Suppressor macrophage (primary cell): Measurements from ENCODE around the gene ATP8A2.

Experiments
- DNase-seq, 4 experiments: peaks; one replicate each; pipeline ENCODE4 v3.0.0-alpha.2; 2020 to 2022

Gene ATP8A2

GRCh38 chr13:25384758-25385410 is 13.1 kb downstream of the ATP8A2 start:
- no peak for DNase-seq

GRCh38 chr13:25391932-25392331 is 20.2 kb downstream of the ATP8A2 start:
- DNase-seq = no peak

DNA sequence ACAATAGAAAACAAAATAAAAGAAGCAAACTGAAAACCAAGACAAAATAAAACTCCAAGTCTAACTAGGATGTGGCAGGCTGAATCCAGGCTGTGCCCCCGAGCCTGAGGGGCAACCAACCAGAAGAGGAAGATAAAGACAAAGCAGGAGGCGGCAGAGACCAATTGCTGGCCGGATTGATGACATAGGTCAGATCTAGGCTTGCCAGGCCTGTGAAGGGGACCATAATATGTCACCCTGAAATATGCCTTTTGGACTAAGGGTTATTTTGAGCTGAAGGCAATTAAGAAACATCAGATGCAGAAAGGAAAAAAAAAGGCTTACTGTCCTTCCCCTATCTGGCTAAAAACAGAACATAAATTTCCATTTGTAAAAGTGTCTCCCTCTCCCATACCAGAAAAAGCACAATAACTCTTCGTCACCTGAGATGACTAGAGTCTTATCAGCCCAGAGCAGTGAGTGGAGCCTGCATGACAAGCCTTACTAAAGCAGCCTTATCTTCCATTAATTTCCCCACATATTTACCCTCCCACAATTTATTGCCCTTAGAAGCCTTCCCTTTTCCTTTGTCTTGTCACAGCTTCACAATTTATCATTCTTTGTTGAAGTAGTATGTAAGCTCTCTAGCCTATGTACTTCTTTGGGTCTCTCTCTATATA is 22.8 kb downstream of the ATP8A2 start:
- DNase-seq = no peak

DNA sequence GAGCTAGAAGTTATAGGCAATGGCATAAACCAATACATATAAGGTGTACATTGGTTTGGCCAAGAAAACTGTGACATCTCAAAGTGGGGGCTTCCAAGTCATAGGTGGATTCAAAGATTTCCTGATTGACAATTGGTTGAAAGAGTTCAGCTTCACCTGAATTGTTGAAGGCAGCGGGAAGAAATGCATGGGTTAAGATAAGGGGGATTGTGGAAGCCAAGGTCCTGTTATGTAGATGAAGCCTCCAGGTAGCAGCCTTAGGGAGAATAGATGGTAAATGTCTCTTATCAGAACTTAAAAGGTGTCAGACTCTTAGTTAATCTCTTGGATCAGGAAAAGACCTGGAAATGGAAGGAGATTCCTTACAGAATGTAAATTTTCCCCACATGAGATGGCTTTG is 26.0 kb downstream of the ATP8A2 start:
- no peak for DNase-seq

GRCh38 chr13:25400925-25401324 is 29.2 kb downstream of the ATP8A2 start:
- DNase-seq = no peak

DNA sequence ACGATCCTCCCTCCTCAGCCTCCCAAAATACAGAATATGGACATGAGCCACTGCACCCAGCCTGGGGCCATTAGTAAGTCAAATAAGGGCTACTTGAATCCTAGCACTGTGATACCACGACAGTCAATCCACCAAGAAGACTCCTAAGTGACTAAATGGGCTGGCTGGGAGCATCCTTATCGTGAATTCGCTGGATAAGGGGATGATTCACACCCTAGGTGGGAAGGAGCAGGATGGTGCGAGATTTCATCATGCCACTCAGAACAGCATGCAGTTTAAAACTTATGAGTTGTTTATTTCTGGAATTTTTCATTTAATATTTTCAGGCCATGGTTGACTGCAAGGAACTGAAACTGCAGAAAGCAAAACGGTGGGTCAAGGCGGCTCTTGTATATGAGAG is 30.2 kb downstream of the ATP8A2 start:
- DNase-seq = no peak

GRCh38 chr13:25406377-25406776 is 34.6 kb downstream of the ATP8A2 start:
- DNase-seq = no peak

- DNase-seq = no peak
These were observed 38.2 kb downstream of the ATP8A2 start for GRCh38 chr13:25409938-25410337.

- DNase-seq = no peak
These were observed 43.5 kb downstream of the ATP8A2 start for GRCh38 chr13:25415241-25415640.

GRCh38 chr13:25417535-25417934 is 45.8 kb downstream of the ATP8A2 start:
- DNase-seq = no peak

DNA sequence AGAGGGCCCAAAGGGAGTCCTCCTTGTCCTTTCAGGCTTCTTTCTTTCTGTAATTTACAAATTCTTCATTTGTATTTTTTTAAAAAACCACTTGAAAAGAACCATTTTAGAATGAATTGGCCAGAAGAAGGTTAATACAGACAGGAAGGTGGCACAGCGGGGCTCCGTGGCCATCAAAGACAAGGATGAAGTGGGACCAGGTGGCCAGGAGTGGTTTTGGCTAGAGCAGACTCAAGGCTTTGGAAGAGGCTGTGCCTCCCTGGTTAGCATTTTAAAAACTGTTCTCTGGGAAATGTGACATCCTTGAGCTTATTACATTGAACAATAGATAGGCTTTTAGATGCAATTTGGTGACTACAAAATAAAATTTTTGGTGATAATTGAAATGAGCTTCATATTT is 48.4 kb downstream of the ATP8A2 start:
- no peak for DNase-seq

DNA sequence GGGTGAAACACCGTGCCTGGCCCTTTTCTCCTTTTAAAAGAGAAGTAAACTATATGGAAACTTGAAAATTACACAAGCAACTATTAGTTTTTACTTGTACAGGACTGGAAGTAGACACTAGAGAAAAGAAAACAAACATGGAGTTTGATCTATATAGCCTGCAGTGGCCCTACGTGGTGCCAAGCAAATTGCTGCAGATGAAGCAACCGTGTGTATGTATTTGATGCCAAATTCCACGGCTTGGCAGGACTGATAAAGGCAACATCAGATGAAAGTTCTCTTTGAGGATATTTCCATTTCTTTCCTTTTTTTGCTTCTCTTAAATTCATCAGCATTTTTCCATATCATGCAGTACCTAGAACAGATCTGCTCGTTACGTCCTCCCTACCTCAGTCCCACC is 49.8 kb downstream of the ATP8A2 start:
- no peak for DNase-seq

- DNase-seq = no peak
These were observed 50.4 kb downstream of the ATP8A2 start for GRCh38 chr13:25422153-25422552.

DNA sequence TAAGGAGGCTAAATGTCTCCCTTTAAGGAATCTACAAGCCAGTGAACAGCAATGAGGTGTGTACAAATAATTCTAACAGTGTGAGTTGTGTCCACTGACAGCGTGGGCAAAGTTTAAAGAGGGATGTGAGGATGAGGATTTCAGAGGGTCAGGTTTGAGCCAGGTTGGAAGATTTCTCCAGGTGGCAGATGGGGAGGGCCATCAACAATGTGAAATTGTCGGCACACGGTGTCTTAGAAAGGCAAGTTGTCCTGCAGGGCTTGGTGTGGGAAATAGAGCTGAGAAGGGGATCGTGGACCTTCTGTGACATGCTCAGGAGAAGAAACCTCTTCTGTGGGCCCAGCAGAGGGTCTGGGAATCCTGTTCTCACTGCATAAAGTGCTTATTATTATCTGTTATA is 52.1 kb downstream of the ATP8A2 start:
- DNase-seq = no peak

GRCh38 chr13:25429466-25429865 is 57.7 kb downstream of the ATP8A2 start:
- no peak for DNase-seq

- DNase-seq = no peak
These were observed 60.9 kb downstream of the ATP8A2 start for GRCh38 chr13:25432691-25433090.

DNA sequence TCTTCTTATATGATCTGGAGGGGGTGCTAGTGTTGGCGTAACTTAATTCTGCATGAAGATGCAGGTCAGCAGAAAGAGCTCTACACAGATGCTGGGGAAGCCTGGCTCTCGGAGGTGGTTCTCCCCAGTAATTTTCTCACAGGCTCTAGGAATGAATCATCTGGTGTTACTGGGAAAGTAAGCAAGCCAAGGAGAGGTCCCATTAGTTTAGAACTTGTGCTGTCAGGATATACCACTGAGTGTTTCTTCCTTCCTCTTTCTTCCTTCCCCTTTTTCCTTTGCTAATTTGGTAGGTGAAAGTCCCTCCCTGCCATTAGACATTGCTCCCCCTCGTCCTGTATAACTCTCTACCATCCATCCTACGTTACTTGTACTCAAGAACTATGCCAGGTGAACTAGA is 68.3 kb downstream of the ATP8A2 start:
- peak in 3 of 4 experiments; percentile 22 to 41 (median 25) for DNase-seq

- DNase-seq = no peak
These were observed 74.5 kb downstream of the ATP8A2 start for GRCh38 chr13:25446261-25446660.

GRCh38 chr13:25447396-25447795 is 75.6 kb downstream of the ATP8A2 start:
- DNase-seq = no peak

DNA sequence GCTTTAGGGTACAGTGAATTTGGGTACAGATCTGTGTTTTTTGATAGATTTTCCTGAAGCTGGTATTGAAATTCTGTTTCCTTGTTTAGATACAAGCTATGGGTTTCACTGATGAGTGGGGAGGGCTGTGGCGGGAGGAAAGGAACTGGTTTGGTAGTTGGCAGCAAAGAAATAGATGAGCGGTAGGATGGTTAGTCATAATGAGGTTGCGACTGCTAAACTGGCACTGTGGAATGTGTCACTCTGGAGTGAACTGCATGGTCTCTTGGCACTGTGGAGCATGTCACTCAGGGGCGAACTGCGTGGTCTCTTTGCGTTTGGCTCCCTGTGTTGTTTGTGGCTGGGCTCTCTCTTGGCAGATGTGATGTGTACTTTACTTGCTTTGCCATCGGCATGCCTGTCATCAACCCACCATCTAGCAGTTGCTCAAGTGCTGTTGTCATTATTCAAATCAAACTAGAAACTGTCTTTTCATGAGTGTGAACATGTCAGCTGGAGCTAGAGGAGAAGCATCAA is 82.1 kb downstream of the ATP8A2 start:
- no peak for DNase-seq

DNA sequence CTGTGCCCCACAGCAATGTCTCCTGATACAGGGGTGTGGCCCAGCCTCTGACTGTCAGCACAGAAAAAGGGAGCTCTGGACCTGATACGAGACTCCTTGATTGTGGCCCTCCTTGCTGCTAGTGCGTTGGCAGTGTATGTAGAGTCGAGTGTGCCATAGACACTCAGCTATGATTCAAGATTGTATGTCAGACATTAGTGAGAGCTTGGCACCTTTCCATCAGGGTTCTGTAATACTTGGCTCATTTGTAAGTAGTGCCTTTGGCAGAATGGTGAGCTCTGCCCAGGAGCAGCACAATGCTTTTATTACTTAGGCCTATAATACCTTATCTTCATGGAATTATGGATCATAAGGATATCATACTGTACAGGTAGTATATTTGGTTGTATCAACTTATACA is 83.4 kb downstream of the ATP8A2 start:
- no peak for DNase-seq

DNA sequence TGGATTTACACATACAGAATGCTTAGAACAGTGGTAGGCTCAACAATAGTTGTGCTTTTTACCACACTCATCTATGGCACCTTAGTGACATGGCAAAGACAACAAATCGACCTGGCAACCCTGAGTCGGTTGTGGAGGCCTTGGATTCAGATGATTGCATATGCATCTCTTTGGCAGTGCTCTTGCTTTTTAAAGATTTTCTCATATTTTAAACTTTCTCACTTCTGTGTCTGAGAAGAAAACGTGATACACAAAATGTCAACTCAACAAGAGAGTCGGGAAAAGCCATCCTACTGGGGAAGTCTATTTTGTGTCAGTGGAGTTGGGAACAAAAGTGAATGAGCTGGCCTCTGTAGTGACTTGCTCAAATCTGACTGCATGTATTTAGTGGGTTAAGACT is 85.8 kb downstream of the ATP8A2 start:
- DNase-seq = no peak

- no peak for DNase-seq
These were observed 90.7 kb downstream of the ATP8A2 start for GRCh38 chr13:25462301-25463125.

GRCh38 chr13:25463496-25463895 is 91.7 kb downstream of the ATP8A2 start:
- no peak for DNase-seq
